ENCODE measurements around the gene BLOC1S2. TPM values are rescaled to one million over a fixed set of nuclear protein-coding genes. Genes with fewer than 3 reads are reported as not detected.

BLOC1S2 gene
- total RNA-seq, 1 donor from 2014 or later = 47.7 TPM

- TF ChIP-seq CTCF (IDR thresholded peaks at IDR 0.05) = no peak
- Mint-ChIP-seq H3K27me3 (peaks cover 30% of the 10 kb centered on the region), H3K9me3 (no peaks in the 10 kb centered on the region), H3K36me3 (ENCODE audit: low read depth) (no peaks in the 10 kb centered on the region), H3K4me1 (no peaks in the 10 kb centered on the region), H3K4me3 (no peak overlapping the region), H3K27ac (no peak overlapping the region)
- POLR2A ChIA-PET = interaction anchor here (0.5 kb wide), 1 partner anchor 105 kb away, joined by 5 read pairs; no protein-coding TSS in a partner anchor
- intact Hi-C loops (cut with micrococcal nuclease) = no loop called here
- no peak for DNase-seq
- CTCF ChIA-PET = no interaction called here
- ATAC-seq (ENCODE audit: low read depth) = no peak
These were observed 33.4 kb upstream of the BLOC1S2 start for GRCh38 chr10:100319707-100320402.

- intact Hi-C loops (cut with micrococcal nuclease) = no loop called here
- ChIA-PET POLR2A (no interaction called here), CTCF (no interaction called here)
- no peak overlapping the region for H3K4me3 Mint-ChIP-seq
- H3K4me1 Mint-ChIP-seq = no peaks in the 10 kb centered on the region
- no peak for DNase-seq
- no peak for TF ChIP-seq CTCF (IDR thresholded peaks at IDR 0.05)
- no peak for ATAC-seq (ENCODE audit: low read depth)
- H3K36me3 Mint-ChIP-seq (ENCODE audit: low read depth) = no peaks in the 10 kb centered on the region
- H3K27me3 Mint-ChIP-seq = peaks cover 35% of the 10 kb centered on the region
- H3K9me3 Mint-ChIP-seq = no peaks in the 10 kb centered on the region
- no peak overlapping the region for H3K27ac Mint-ChIP-seq
These were observed 31.7 kb upstream of the BLOC1S2 start for GRCh38 chr10:100318207-100318606.

GRCh38 chr10:100315615-100316014 lies 29.1 kb upstream of the BLOC1S2 start:
- H3K36me3 Mint-ChIP-seq (ENCODE audit: low read depth) = no peaks in the 10 kb centered on the region
- TF ChIP-seq CTCF (IDR thresholded peaks at IDR 0.05) = no peak
- no peaks in the 10 kb centered on the region for H3K9me3 Mint-ChIP-seq
- ChIA-PET CTCF (no interaction called here), POLR2A (no interaction called here)
- no peak overlapping the region for H3K4me3 Mint-ChIP-seq
- DNase-seq = no peak
- no peak for ATAC-seq (ENCODE audit: low read depth)
- H3K27ac Mint-ChIP-seq = no peak overlapping the region
- H3K4me1 Mint-ChIP-seq = no peaks in the 10 kb centered on the region
- peaks cover 54% of the 10 kb centered on the region for H3K27me3 Mint-ChIP-seq
- intact Hi-C loops (cut with micrococcal nuclease) = no loop called here

- CTCF ChIA-PET = interaction anchor here (0.7 kb wide), 1 partner anchor 123 kb away, joined by 3 read pairs; no protein-coding TSS in a partner anchor
- POLR2A ChIA-PET = no interaction called here
- no peaks in the 10 kb centered on the region for H3K4me1 Mint-ChIP-seq
- no peak overlapping the region for H3K4me3 Mint-ChIP-seq
- TF ChIP-seq CTCF (IDR thresholded peaks at IDR 0.05) = no peak
- intact Hi-C loops (cut with micrococcal nuclease) = no loop called here
- DNase-seq = no peak
- H3K27me3 Mint-ChIP-seq = peaks cover 46% of the 10 kb centered on the region
- H3K9me3 Mint-ChIP-seq = no peaks in the 10 kb centered on the region
- no peak overlapping the region for H3K27ac Mint-ChIP-seq
- no peak for ATAC-seq (ENCODE audit: low read depth)
- no peaks in the 10 kb centered on the region for H3K36me3 Mint-ChIP-seq (ENCODE audit: low read depth)
These were observed 24.8 kb upstream of the BLOC1S2 start for GRCh38 chr10:100311298-100311697.

GRCh38 chr10:100307684-100308083 lies 21.2 kb upstream of the BLOC1S2 start:
- intact Hi-C loops (cut with micrococcal nuclease) = no loop called here
- DNase-seq = no peak
- no peak overlapping the region for H3K27ac Mint-ChIP-seq
- no peak overlapping the region for H3K4me3 Mint-ChIP-seq
- peaks cover 45% of the 10 kb centered on the region for H3K27me3 Mint-ChIP-seq
- no peaks in the 10 kb centered on the region for H3K9me3 Mint-ChIP-seq
- ChIA-PET POLR2A (no interaction called here), CTCF (no interaction called here)
- TF ChIP-seq CTCF (IDR thresholded peaks at IDR 0.05) = no peak
- H3K4me1 Mint-ChIP-seq = no peaks in the 10 kb centered on the region
- ATAC-seq (ENCODE audit: low read depth) = no peak
- no peaks in the 10 kb centered on the region for H3K36me3 Mint-ChIP-seq (ENCODE audit: low read depth)
